Activated CD8-positive, alpha-beta memory T cell treated with anti-CD3 and anti-CD28 coated beads for 24 hours (primary cell): ENCODE data around the gene CDH6.
"Not testable (repeated sequence)": the region's sequence is repeated elsewhere in the genome, so short reads cannot be mapped to it uniquely, and the experiment has no call there.

Experiments
- DNase-seq: peaks from one replicate; pipeline ENCODE4 v3.0.0-alpha.2; 2020

Gene CDH6

DNA sequence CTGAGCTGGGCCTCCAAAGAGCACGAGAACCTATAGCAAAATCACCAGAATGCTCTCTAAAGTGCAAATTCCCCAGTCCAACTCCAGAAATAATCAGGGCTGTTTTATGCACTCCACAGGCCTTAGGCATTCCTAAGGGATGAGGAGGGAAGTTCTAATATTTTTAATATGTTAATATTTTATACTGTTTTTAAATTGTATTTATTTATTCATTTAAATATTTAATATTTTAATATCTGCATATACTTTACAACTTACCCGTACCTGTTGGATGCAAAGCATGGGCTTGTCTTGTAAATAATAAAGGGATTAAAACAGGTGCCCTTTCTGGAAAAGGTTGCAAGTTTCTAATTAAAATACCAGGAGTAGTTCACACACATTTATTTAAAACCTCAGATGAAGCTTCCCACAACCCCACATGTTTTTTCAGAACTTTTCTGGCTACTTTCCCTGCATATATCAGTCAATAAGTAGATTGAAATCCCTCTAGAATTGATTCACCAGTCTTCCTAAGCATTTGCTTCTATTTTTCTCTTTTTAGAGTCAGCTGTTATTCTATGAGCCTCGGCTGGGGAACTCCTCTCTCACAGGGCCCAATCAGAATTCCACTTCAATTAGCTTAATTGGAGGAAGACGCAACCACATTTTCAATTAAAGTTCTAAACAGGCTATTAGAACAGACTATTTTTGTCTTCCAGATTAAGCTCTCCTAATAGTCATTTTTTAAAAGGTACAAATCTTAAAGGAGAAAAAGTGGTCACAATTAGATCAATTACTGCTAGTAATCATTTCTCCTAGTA, 140.8 kb downstream of the CDH6 start:
- no peak for DNase-seq

DNA sequence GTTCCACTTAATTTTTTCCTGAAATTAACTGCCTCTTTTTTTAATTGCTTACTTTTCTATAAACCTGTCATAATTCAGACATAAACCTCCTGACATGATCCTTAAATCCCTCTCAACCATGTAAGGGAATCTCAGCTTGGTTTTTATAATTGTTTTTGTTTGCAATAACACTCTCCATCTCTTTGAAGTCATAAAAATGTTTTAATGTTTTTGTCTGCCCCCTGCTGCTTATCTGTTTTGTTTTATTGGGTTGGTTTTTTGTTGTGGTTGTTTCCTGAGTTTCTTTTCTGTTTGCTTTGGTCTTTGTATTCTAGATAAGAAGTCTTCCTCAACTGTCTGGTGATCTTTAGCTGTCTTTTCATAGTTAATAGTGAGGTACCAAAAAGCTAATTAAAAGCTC, 142.0 kb downstream of the CDH6 start:
- no peak for DNase-seq

DNA sequence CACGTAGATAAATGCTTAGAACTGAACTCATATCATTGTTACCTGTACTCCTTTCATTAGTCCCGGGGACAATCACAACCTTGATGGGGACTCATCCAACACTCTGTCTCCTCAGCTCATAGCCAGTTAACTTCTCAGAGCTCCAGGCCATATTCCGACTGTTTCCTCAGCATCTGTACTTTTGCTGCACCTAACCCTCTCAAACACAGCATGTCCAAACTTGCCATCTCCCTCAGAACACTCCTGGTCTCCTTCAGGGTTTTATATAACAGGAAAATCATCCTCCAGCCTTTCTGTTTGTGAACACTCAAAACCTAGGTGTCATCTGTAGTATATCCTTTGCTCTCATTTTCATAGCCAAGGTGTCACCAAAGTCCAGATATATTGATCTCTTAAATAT, 150.5 kb downstream of the CDH6 start:
- DNase-seq, result no peak

DNA sequence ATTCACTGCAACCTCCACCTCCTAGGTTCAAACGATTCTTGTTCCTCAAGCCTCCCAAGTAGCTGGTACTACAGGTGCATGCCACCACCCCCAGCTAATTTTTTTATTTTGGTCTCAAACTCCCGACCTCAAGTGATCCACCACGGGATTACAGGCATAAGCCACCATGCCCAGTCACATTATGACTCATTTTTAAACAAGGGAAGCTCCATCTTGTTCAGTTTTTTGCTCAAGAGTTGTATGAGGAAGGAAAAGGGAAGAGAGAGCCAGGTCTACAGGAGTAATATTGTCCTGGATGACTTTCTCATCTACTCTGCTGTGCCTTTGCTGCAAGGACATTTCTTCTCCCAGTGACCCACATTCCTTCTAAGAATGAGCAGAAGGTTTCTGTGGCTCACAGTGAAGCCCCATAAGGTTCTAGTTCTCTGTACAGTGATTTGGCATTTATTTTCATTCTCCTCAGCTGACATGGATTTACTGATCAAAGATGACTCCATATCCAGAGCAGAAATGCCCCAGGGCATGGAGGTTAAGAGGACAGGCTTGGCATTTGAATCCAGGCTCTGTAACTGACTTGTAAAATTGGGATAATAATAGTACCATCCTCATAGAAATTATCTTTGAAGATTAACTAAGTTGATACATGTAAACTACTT, 153.5 kb downstream of the CDH6 start:
- no peak for DNase-seq

DNA sequence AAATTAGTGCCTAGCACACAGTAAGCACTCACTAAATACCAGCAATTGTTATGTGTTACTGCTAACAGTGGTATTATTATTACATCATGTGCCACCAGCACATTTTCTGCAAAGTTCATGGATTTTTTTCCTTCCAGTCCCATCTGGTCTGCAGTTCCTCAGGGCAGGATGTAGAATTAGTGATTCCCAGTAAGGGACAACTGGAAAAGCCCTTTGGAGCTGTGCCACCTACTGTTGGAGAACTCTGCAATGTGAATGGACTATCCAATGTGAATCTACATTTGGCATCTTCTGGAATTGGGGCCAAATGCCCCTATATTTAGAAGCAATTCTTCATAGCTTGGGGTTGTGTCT, 154.0 kb downstream of the CDH6 start:
- DNase-seq, result no peak

DNA sequence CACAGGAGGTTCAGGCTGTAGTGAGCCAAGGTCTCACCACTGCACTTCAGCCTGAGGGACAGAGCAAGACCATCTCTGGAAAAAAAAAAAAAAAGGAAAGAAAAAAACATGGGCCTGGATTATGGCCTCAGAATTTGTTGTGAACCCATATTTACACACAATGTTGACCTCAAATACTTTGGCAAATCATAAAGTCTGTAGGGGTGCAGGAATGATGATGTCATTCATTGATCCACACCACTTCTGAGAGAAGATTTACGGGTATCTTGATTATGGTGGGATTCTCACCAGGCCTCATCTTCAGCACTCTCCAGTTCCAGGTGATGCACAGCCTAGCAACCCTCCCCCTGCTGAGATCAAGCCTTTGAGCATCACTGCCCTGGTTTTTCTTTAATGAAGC, 156.9 kb downstream of the CDH6 start:
- no peak for DNase-seq

DNA sequence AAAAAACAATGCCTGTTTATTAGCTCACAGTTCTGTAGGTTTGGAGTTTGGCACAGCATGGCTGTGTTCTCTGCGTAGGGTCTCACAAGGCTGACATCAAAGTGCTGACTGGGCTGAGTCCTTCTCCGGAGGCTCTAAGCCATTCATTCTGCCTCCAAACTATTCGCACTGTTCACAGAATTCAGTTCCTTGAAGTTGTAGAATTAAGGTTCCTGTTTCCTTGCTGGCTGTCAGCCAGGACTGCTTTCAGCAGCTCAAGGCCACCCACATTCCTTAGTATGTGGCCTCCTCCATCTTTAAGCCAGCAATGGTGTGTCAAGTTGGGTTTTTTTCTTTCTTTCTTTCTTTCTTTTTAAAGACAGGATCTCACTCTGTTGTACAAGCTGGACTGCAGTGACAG, 161.9 kb downstream of the CDH6 start:
- DNase-seq, result no peak

DNA sequence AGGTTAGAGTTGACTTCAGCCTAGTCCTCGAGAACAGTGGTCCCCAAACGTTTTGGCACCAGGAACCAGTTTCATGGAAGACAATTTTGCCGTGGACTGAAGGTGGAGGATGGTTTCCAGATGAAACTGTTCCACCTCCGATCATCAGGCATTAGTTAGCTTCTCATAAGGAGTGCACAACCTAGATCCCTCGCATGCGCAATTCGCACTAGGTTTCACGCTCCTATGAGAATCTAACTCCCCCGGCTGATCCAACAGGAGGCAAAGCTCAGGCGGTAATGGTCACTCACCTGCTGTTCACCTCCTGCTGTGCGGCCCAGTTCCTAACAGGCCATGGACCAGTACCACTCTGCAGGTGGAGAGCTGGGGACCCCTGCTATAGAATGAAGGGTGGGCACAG, 163.6 kb downstream of the CDH6 start:
- no peak for DNase-seq

DNA sequence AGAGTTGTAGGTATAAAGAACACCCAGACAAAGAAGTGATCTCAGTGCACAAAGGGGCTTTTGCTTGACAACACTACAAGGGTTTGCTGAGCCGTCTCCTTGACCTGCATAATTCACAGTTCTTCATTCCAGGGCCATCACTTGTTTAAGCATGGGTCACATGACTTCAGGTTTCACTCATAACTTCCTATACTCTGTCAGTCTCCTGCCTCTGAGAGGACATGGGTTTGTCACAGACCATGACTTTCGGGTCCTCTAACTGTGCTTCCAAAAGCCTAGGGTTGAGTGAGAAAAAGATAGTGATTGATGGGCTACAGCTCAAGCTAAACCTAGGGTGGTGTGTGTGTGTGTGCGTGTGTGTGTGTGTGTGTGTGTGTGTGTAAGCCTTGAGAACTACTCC, 166.4 kb downstream of the CDH6 start:
- DNase-seq, result no peak

DNA sequence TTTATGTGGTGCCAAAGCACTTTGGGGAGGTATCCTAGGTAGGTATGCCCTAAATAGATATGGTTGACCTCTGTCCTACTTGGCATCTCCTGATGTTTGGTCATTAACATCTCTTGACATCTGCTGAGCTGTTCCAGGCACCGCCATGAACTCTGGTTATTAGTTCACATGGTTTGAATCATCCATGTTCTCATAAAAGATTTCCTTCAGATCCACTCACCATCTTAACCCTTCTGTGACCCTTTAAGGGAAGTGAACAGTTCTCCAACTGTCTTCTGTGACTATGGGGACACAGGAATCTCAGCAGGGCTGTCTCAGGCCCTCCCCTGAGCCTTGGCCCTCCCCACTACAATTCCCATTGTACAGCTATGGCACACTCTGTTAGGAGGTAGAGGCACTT, 167.7 kb downstream of the CDH6 start:
- DNase-seq, result no peak

DNA sequence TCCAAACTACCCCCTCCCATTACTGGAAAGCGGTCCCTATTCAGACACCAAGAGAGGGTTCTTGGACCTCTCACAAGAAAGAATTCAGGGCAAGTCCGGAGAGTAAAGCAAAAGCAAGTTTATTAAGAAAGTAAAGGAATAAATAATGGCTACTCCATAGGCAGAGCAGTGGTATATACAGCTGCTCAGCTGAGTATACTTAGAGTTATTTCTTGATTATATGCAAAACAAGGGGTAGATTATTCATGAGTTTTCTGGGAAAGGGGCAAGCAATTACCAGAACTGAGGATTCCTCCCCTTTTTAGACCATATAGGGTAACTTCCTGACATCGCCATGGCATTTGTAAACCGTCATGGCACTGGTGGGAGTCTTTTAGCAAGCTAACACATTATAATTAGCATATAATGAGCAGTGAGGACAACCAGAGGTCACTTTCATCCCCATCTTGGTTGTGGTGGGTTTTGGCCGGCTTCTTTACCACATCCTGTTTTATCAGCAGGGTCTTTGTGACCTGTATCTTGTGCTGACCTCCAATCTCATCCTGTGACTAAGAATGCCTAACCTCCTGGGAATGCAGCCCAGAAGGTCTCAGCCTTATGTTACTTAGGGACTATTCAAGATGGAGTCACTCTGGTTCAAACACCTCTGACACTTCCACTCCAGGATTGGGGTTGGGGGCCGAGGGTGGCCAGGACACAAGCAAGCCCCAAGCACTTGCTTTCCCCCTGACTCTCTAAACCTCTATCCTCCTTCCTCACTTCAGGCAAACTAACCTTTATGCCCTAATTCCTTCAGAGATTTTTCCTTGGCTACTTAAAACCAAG, 168.4 kb downstream of the CDH6 start:
- DNase-seq, result not testable (repeated sequence)

DNA sequence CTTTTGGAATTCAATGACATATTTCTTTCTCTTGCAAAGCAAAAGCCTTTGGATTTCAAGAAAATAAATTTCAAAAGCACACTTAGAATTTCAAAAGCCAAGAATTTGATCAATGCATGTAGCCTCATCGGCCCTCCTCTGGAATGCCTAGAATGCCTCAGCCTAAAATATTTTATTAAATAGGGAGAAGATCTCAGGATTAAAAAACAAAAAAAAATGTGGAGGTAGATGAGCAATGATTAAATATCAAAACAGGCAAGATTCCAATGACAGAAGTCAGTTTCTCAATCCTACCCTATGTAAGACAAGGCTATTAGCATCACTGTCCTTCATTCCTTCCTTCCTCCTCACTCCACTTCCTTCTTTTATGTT, 169.0 kb downstream of the CDH6 start:
- DNase-seq, result no peak

DNA sequence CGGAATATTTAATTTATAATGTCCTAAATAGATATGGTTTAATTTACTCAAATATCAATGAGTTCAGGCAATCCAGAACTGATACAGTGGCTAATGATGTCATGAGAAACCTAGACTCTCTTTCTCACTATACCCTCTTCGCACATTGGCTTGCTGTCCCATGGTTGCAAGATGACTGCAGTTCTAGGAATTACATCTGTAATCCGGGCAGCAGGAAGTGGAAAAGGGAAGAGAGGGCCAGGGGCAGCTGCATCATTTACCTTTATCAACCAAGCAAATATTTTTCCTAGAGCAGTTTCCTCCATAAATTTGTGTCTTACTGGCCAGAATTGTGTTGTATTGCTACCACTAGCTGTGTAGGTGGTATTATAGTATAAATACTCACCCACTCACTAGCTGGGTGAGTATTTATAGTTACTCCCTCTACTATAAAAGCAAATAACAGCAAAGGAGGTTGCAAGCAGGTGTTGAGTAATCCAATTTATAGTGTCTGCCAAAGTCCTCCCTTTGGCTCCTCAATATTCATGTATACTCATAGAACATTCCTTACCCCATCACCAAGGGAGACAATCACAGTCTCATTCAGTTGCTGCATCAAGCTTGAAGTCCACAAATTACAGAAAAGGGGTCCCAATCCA, 169.6 kb downstream of the CDH6 start:
- DNase-seq, result no peak

DNA sequence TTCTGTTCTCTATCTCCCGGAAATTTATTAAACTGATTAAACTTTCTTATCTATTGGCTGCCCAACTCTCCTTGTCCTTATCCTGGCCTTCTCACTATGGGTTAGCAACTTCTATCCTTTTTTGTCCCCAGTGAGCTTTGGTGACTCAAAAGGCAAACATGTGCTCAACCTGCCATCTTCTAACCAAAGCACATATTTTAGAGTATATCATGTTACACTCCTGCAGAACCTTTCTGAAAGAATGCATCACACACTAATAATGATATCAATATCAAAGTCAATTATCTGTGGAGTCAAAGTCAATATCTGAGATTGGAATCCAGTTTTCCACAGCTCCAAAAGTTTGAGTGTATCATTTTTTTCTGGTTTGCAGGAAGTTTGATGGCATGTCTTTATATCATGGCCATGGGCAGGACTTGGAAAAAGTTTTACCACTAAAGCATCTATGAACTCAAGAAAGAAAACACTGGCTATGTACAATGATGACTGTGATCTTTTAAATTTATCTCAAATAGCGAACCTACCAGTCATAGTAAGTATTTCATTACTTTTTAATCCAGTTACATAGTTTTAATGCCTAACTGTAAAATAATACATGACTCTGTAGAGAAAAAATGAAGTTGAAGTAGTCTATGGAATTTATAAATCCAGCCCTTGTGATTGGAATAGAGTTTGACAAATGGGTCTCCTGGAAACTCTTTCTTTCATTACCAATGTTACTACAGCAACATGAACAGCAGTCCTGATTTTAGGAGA, 171.6 kb downstream of the CDH6 start:
- DNase-seq, result no peak

DNA sequence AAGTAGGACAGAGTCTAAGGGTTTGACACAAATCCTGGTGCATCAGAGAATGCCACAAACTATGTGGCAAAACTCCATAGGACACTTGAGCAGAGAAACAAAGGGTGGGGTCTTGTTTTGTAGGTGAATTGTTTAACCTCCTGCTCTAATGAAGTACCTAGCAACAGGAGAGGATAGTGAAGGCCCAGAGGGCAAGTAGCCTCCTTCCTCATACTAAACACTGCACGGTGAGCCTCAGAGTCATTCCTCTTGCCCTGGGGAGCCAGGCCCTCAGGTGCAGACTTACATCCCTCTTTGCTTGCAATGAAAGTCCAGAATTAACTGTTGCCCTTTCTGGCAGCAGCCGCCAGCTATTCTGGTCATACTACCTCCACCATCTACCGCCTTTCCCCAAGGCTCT, 172.3 kb downstream of the CDH6 start:
- DNase-seq, result no peak

DNA sequence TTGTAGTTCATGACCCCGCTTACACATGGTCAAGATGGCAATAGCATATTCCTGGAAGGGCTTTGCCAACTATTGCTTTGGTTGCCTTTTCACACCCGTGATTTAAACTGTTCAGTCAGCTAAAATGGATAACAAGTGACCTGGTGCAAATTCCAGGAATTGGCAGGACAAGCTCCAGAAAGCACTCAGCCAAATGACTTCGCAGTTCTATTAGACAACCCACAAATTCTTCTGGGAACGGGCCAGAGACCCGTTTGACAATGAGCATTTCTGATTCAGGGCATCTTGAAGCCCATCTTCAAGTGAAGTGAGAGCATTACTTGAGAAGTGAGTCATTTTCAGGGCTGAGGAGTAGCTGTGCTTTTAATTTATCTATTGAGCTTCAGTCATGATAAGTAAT, 173.5 kb downstream of the CDH6 start:
- DNase-seq, result no peak

DNA sequence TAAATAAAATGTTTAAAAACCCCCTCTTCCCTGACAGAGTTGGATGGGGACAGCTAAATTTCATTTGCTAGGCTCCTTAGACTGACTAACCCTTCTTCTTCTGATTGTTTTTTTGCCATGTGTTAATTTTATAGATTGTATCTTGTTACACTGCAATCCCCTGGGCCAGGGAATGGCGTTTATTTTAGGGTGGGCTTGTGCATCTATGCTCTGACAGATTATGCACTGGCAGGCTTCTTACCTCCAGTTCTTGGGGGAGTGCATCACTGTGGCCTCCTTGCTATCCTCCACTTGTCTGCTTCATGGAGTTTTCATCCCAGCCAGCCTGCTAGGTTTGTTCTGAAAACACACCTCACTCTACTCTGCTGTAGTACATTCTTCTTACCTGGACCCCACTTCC, 178.6 kb downstream of the CDH6 start:
- no peak for DNase-seq

DNA sequence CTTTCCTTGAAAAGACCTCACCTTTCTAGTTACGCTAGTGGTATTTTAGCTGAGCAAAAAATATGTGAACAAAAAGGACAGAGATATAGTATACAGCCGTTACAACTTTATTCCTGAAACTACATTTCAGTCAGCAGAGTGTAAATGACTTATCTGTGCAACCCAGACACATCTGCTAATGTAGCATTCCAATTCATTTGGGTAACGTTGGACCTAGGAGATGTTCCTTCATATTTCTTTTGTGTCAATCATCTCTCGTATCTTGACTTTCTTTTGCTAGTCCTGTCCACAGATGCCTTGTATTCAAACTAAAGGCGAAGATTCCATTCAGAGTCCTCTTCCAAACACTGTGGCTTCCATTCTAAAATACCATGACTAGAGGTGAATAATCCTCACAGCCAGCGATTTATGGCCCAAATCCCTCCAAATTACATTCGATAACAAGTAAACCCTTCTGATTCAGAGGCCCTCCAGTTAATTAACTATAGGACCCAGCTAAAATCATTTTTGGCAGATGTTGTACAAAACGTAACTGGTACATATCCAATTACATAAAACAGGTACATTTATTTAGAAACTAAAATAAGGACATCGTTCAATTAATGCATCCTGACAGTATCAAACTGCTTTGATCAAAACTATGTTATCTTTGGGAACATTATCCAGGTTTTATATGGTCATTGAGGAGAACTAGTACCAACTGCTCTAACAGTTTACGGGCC, 182.7 kb downstream of the CDH6 start:
- DNase-seq, result no peak

DNA sequence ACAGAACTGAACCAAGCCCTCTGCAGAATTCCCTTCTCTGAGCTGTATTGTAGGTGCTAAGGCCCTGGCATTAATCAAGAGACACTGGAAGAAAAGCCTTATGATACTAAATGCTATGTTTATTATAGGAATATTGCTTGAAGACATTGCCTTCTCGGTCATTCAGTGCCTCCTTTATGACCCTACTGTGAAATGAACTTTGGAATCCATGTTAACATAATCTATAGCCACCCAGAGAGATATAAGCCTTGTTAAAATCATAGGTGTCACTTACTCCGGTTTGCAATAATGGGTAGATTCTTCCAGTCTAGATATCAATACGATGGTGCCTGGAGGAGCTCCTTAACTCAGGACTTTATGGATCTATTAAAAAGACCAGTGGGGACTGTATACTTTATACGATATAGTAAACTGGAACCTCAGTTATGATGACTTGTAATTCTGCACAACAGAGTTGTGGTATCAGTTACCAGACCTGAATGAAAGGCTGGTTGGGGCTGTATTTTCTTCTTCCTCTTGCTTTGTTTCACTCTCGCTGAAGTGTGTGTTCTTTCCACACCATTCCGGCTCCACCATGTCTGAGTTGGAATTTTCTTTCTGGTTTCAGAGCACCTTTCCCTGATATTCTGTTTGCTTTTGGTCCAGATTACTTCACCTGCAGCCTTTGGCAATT, 183.9 kb downstream of the CDH6 start:
- no peak for DNase-seq

DNA sequence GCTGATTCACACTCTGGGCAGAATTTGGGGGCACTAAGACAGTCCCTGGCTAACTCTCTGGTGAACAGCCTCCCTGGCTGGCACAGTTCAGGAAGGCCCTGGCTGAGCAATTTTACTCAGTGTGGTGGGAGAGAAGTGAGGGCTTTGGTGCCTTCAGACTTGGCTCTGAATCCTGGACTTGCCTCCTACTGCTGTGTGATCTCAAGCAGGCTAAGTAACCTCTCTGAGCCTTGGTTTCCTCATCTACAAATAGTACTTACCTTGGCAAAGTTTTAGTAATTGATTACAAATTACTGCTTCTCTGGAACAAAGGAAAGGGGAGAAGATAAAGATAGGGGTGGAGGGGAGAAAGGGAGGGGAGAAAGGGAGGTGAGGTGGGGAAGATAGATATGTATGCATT, 184.7 kb downstream of the CDH6 start:
- DNase-seq, result no peak
